ENCODE results near the gene STPG3.

The STPG3 gene

DNA sequence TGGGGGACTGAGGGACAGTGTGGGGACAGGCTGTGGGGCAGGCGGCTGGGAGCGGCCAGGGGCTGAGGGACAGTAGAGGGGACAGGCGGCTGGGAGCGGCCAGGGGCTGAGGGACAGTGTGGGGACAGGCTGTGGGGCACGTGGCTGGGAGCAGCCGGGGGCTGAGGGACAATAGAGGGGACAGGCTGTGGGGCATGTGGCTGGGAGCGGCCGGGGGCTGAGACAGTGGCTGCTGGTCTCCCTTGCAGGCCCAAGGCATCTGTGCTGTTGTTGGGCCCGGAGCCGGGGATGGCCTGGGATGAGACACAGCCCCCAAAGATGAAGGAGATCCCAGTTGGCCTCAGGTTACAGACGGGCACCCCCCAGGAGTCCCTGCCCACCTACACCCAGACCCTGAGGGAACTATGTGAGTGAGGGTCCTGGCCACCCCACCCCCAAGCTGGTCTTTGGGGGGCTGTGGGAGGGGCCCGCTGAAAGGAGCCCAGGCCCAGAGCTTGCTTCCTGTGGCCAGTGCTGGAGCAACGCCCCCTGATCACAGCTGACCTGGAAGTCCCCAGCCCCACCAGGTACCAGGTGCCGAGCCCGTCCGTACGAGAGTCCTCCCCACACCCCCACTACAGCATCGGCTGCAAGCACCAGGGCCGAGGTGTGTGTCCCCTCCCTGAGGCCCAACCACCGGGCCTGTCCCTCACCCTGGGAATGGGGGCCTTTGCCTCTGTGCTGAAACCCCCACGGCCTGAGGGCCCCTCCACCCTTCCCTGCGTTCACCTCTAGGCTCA is 593 bp downstream of the STPG3 start:
- TF ChIP-seq EZH2phosphoT487 (IDR thresholded peaks at IDR 0.05; ENCODE audit: low read length) (no peak), EZH2 (optimal IDR thresholded peaks at IDR 0.05; ENCODE audit: low read depth, low read length) (no peak)
- TF ChIP-seq, protein P1, sequence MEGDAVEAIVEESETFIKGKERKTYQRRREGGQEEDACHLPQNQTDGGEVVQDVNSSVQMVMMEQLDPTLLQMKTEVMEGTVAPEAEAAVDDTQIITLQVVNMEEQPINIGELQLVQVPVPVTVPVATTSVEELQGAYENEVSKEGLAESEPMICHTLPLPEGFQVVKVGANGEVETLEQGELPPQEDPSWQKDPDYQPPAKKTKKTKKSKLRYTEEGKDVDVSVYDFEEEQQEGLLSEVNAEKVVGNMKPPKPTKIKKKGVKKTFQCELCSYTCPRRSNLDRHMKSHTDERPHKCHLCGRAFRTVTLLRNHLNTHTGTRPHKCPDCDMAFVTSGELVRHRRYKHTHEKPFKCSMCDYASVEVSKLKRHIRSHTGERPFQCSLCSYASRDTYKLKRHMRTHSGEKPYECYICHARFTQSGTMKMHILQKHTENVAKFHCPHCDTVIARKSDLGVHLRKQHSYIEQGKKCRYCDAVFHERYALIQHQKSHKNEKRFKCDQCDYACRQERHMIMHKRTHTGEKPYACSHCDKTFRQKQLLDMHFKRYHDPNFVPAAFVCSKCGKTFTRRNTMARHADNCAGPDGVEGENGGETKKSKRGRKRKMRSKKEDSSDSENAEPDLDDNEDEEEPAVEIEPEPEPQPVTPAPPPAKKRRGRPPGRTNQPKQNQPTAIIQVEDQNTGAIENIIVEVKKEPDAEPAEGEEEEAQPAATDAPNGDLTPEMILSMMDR (IDR thresholded peaks at IDR 0.05; ENCODE audit: low read length) = no peak
- no peaks in the 10 kb centered on the region for H3K9me2 ChIP-seq (replicated peaks; ENCODE audit: insufficient read depth, low read length)
- H4K20me1 ChIP-seq (ENCODE audit: insufficient read depth, low read length) = no peaks in the 10 kb centered on the region
- H3K4me3 ChIP-seq (ENCODE audit: low read length) = no peak overlapping the region
- no peaks in the 10 kb centered on the region for H3K27me3 ChIP-seq (replicated peaks; ENCODE audit: insufficient read depth, low read length)
- no peak overlapping the region for H3K27ac ChIP-seq (ENCODE audit: low read length)
- peaks cover 14% of the 10 kb centered on the region for H3K79me2 ChIP-seq (ENCODE audit: low read length)
- no peak overlapping the region for H3K4me2 ChIP-seq (ENCODE audit: low read depth, low read length)
- no peaks in the 10 kb centered on the region for H3K36me3 ChIP-seq (replicated peaks; ENCODE audit: insufficient read depth, low read length)
- no peak overlapping the region for H2AFZ ChIP-seq (ENCODE audit: low read length)
- peaks cover 10% of the 10 kb centered on the region; the same call in 1 of the 2 replicates for H3K4me1 ChIP-seq (ENCODE audit: low read length)
- DNase-seq = no peak
- H3F3A ChIP-seq (ENCODE audit: insufficient read depth, low read length) = peaks cover 8% of the 10 kb centered on the region
- H3K9ac ChIP-seq (ENCODE audit: low read length) = no peak overlapping the region
- H3K9me3 ChIP-seq (replicated peaks; ENCODE audit: insufficient read depth, low read length) = no peaks in the 10 kb centered on the region

DNA sequence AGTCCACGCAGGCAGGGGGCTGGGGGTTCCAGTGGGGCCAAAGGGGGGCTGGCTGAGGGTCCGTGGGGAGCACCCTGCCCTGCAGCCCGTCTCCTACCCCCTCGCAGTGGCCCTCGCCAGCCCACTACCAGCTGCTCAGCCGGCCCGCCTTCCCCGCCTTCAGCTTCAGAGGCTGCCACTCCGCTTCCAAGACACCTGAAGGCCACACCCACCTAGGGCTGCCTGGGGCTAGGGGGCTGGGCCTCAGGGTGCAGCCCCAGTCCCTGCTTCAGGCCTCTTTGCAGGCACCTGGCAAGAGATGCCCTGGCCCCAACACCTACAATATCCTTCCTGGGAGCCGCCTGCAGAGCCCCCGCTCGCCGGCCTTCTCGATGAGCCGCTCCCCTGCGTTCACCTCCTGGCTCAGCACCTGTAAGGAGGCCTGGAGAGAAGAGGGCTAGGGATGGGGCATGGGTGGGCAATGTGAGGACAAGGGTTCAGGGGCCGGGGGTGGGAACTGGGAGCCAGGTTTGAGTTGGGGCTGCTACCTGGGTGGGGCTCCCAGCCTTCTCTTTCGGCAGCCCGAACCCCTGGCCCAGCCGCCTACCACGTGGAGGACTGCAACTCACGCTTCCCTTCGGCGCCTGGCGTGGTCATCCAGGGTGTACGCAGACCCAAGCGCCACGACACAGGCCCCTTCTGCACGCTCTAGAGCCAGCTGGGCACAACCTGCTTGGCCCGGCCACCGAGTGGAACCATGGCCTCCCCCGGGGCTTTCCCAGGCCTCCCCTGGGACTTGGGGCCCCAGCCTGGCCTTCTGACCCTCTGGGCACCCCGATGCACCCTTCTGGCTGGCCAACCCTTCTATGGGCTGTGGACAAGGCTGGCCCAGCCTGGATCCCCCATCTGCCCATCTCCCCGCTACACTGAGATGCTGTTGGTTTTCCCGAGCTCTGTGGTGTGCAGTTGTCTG is 1.7 kb downstream of the STPG3 start:
- Histone ChIP-seq H3K9ac (ENCODE audit: low read length) (no peak overlapping the region), H3K9me3 (replicated peaks; ENCODE audit: insufficient read depth, low read length) (no peaks in the 10 kb centered on the region), H4K20me1 (ENCODE audit: insufficient read depth, low read length) (no peaks in the 10 kb centered on the region), H3K4me1 (ENCODE audit: low read length) (peaks cover 10% of the 10 kb centered on the region; the same call in 1 of the 2 replicates), H3K36me3 (replicated peaks; ENCODE audit: insufficient read depth, low read length) (no peaks in the 10 kb centered on the region), H3K4me3 (ENCODE audit: low read length) (no peak overlapping the region), H3F3A (ENCODE audit: insufficient read depth, low read length) (peaks cover 8% of the 10 kb centered on the region), H3K9me2 (replicated peaks; ENCODE audit: insufficient read depth, low read length) (no peaks in the 10 kb centered on the region), H2AFZ (ENCODE audit: low read length) (no peak overlapping the region), H3K27ac (ENCODE audit: low read length) (no peak overlapping the region), H3K79me2 (ENCODE audit: low read length) (peaks cover 19% of the 10 kb centered on the region), H3K27me3 (replicated peaks; ENCODE audit: insufficient read depth, low read length) (no peaks in the 10 kb centered on the region), H3K4me2 (ENCODE audit: low read depth, low read length) (no peak overlapping the region)
- DNase-seq = no peak
- TF ChIP-seq EZH2phosphoT487 (IDR thresholded peaks at IDR 0.05; ENCODE audit: low read length) = no peak
- no peak for TF ChIP-seq EZH2 (optimal IDR thresholded peaks at IDR 0.05; ENCODE audit: low read depth, low read length)
- TF ChIP-seq, protein P1 (IDR thresholded peaks at IDR 0.05; ENCODE audit: low read length) = no peak

DNA sequence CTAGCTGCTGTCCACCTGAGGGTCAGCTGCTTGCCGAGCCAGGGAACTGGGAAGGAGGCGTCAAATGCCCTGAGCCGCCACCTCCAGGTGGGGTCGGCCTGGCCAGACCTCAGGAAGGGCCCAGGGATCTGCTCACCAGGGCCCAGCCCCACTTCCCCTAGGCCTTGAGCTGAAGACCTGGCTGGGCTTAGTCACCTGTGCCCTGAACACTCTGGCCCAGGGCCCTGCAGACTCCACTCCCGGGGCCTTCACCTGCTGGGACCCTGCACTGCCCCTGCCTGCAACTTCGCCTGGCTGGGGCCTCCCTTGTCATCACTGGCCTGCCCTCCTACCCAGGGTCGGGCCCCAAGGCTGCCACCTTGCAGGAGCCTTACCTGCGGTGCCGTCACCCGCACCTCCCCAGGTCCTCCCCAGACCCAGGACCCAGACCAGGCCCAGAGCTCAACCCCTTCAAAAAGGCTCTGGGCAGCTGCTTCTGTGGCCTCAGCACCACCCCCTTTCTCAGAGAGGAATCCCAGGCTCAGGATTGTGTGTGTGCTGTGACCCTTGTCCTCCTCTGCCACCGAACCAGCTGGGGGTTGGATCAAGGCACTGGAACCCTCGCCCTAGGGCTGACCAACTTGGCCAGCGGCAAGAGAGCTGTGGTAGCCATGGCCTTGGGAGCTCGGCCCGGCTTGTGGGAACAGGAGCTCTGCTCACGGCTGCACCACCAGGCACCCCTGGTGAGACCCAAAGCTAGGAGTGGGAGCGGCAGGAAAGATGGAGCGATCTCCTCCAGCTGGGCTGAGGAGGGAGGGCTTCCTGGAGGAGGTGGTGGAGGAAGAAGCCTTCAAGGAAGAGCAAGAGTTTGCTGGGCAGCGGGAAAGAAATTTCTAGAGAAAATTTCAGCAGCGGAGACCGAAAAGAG is 2.9 kb downstream of the STPG3 start:
- Histone ChIP-seq H3K4me3 (ENCODE audit: low read length) (peak overlapping the region; percentile 79), H3K9me3 (replicated peaks; ENCODE audit: insufficient read depth, low read length) (no peaks in the 10 kb centered on the region), H3K9ac (ENCODE audit: low read length) (peak overlapping the region; percentile 63; the same call in 1 of the 2 replicates), H3K27me3 (replicated peaks; ENCODE audit: insufficient read depth, low read length) (no peaks in the 10 kb centered on the region), H3K36me3 (replicated peaks; ENCODE audit: insufficient read depth, low read length) (peaks cover 1% of the 10 kb centered on the region; the same call in 1 of the 2 replicates), H4K20me1 (ENCODE audit: insufficient read depth, low read length) (no peaks in the 10 kb centered on the region), H3F3A (ENCODE audit: insufficient read depth, low read length) (peaks cover 8% of the 10 kb centered on the region), H3K79me2 (ENCODE audit: low read length) (peaks cover 24% of the 10 kb centered on the region), H3K9me2 (replicated peaks; ENCODE audit: insufficient read depth, low read length) (no peaks in the 10 kb centered on the region), H3K27ac (ENCODE audit: low read length) (no peak overlapping the region), H3K4me1 (ENCODE audit: low read length) (peaks cover 10% of the 10 kb centered on the region; the same call in 1 of the 2 replicates), H2AFZ (ENCODE audit: low read length) (peak overlapping the region; percentile 99; the same call in 1 of the 2 replicates), H3K4me2 (ENCODE audit: low read depth, low read length) (peak overlapping the region; percentile 98)
- DNase-seq = no peak
- no peak for TF ChIP-seq EZH2phosphoT487 (IDR thresholded peaks at IDR 0.05; ENCODE audit: low read length)
- TF ChIP-seq EZH2 (optimal IDR thresholded peaks at IDR 0.05; ENCODE audit: low read depth, low read length) = no peak

Measured in MM.1S (cell line).